ENCODE results near the gene SECISBP2. TPM values are rescaled to one million over a fixed set of nuclear protein-coding genes. Genes with fewer than 3 reads are reported as not detected.

Gene SECISBP2
- total RNA-seq, 4 donors from 2014 or later: 41.8 to 76.0 (median 59.8) TPM

- intact Hi-C loops (cut with DNase I; ENCODE audit: low total_unique reads): no loop called here
- no peaks in the 10 kb centered on the region for H3K36me3 ChIP-seq
- no peak overlapping the region for H3K27ac ChIP-seq
These were observed 57.0 kb downstream of the SECISBP2 start for GRCh38 chr9:89375191-89375760.

GRCh38 chr9:89376286-89376685 lies 58.0 kb downstream of the SECISBP2 start:
- Histone ChIP-seq H3K4me3 (no peak overlapping the region), H3K4me1 (no peaks in the 10 kb centered on the region), H3K27me3 (no peaks in the 10 kb centered on the region), H3K27ac (no peak overlapping the region), H3K36me3 (no peaks in the 10 kb centered on the region), H3K9me3 (no peaks in the 10 kb centered on the region)
- intact Hi-C loops (cut with DNase I; ENCODE audit: low total_unique reads): no loop called here
- DNase-seq: no peak
- no peak for TF ChIP-seq CTCF (IDR thresholded peaks at IDR 0.05)
- no peak for TF ChIP-seq POLR2A (IDR thresholded peaks at IDR 0.05)

More at GRCh38 chr9:89375191-89375760, 57.0 kb downstream of the SECISBP2 start:
- DNase-seq: no peak
- Histone ChIP-seq H3K27me3 (no peaks in the 10 kb centered on the region), H3K9me3 (no peaks in the 10 kb centered on the region), H3K4me1 (no peaks in the 10 kb centered on the region), H3K4me3 (no peak overlapping the region)
- TF ChIP-seq POLR2A (IDR thresholded peaks at IDR 0.05) (no peak), CTCF (IDR thresholded peaks at IDR 0.05) (no peak)

DNA sequence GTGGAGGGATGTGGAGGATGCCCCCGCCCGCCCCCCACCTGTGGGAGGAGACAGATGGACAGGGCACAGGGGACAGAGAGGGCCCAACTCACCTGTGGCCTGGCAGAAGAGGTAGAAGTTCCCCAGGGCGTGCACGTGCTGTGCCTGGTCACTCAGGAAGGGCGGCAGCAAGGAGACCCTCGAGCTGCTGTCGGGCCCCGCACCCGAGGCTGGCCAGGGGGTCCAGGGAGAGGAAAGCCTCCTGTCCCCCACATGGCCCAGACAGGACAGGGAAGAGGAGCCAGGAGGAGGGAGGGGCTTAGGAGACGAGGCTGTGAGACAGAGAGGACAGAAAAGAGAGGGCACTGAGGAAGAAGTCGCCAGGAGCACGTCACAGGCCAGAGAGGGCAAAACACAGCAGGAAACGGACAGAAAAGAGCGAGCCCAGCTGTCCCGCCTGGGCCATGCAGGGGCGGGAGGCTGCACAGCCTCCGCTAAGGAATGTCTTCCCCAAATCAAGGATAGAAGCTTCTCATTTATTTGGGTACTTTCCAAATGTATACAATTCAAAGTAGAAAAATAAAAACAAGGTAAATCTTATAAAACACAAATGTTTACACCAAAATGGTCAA lies 58.5 kb downstream of the SECISBP2 start:
- TF ChIP-seq POLR2A (IDR thresholded peaks at IDR 0.05) (no peak), CTCF (IDR thresholded peaks at IDR 0.05) (no peak)
- no peaks in the 10 kb centered on the region for H3K36me3 ChIP-seq
- no peaks in the 10 kb centered on the region for H3K4me1 ChIP-seq
- no peak overlapping the region for H3K27ac ChIP-seq
- no peak overlapping the region for H3K4me3 ChIP-seq
- DNase-seq: no peak
- H3K27me3 ChIP-seq: no peaks in the 10 kb centered on the region
- H3K9me3 ChIP-seq: no peaks in the 10 kb centered on the region
- intact Hi-C loops (cut with DNase I; ENCODE audit: low total_unique reads): no loop called here

- Histone ChIP-seq H3K4me1 (no peaks in the 10 kb centered on the region), H3K27me3 (no peaks in the 10 kb centered on the region), H3K9me3 (no peaks in the 10 kb centered on the region), H3K27ac (no peak overlapping the region), H3K4me3 (no peak overlapping the region), H3K36me3 (no peaks in the 10 kb centered on the region)
- intact Hi-C loops (cut with DNase I; ENCODE audit: low total_unique reads): no loop called here
- TF ChIP-seq POLR2A (IDR thresholded peaks at IDR 0.05) (no peak), CTCF (IDR thresholded peaks at IDR 0.05) (no peak)
- DNase-seq: no peak
These were observed 59.1 kb downstream of the SECISBP2 start for GRCh38 chr9:89377411-89377810.

DNA sequence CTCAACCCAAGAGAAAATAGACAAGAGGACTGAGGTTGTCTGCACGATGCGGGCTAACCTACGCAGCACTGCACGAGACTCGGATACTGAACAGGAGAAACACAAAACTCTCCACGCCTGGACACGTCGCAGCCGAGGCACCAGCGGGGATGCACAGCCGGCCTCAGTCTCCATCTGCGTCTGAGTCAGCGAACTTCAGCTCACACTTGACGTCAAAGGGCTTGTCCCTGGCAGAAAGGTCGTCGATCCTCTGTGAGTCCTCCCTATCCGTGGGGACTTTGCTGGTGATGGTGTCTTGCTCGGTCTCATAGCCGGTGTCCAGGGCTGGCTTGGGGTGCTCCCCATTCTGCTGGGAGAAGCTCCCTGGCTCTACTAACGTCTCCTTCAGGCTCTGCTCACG lies 60.2 kb downstream of the SECISBP2 start:
- Histone ChIP-seq H3K9me3 (no peaks in the 10 kb centered on the region), H3K4me1 (no peaks in the 10 kb centered on the region), H3K4me3 (no peak overlapping the region), H3K27me3 (no peaks in the 10 kb centered on the region), H3K27ac (no peak overlapping the region), H3K36me3 (no peaks in the 10 kb centered on the region)
- DNase-seq: no peak
- intact Hi-C loops (cut with DNase I; ENCODE audit: low total_unique reads): no loop called here
- no peak for TF ChIP-seq CTCF (IDR thresholded peaks at IDR 0.05)
- no peak for TF ChIP-seq POLR2A (IDR thresholded peaks at IDR 0.05)
